ENCODE results near the gene RPL37. TPM values are rescaled to one million over a fixed set of nuclear protein-coding genes. Genes with fewer than 3 reads are reported as not detected.

RPL37 gene
- total and polyA plus RNA-seq, 2 donors (not counting 3 experiments of a cell fraction or from before 2014, with no cell fraction given) = 259 to 1,348 TPM

DNA sequence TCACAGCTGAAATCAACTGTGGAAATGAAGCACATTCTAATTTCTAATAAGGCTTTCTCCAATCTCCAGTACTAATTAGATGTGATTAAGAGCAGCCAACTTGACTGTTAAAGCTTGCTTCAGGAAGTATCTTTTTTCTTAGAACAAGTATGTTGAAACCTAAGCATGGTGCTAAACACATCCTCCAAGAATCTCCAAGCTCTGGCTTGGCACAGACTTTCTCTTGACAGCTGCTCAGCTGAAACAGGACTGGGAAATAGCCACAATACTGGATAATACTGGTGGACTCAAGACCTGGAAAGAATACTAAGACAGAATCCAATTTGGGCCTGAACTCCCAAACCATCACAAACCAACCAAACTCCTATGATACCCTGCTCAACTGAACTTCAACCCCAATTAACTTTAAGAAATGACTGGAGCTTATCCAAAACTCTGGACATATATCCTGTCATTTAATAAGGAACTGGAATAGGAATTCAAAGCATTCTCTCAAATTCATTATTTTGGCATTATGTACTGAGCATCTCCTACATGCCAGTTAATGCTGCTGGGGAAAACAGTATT lies 53.1 kb downstream of the RPL37 start:
- H3K36me3 ChIP-seq (ENCODE audit: control insufficient read depth in 2 of 2, extremely low read depth in 1 of 2, insufficient read depth in 2 of 2, low read length in 2 of 2) = no peaks in the 10 kb centered on the region
- dilution Hi-C loops (cut with MboI; ENCODE audit: extremely low pct_ligation_motif_present, low sequenced_read_pairs) = no loop called here
- H3K4me3 ChIP-seq (replicated peaks in 1 of 3; ENCODE audit: insufficient read depth in 1 of 3, low read depth in 1 of 3, low read length in 3 of 3) = no peak overlapping the region
- DNase-seq (ENCODE audit: low read depth, low spot score) (no peak), FAIRE-seq (no peak)
- CTCF ChIA-PET = interaction anchor here (1.2 to 1.6 kb wide), 4 partner anchors 9 to 34 kb away, joined by 3 to 6 read pairs (median 4); no protein-coding TSS in a partner anchor
- H3K27ac ChIP-seq (ENCODE audit: insufficient read depth, low read depth, low read length) = no peak overlapping the region
- TF ChIP-seq MYC (IDR thresholded peaks at IDR 0.05; ENCODE audit: low read depth, low read length) (no peak), FOS (IDR thresholded peaks at IDR 0.05; ENCODE audit: borderline replicate concordance, insufficient read depth, low read length) (no peak), POLR2A (IDR thresholded peaks at IDR 0.05; ENCODE audit: low read depth, low read length) (no peak), GATA2 (IDR thresholded peaks at IDR 0.05; ENCODE audit: insufficient read depth, insufficient read length, low read depth, low read length) (no peak), POLR2AphosphoS5 (IDR thresholded peaks at IDR 0.05; ENCODE audit: insufficient read depth, low read depth, low read length) (no peak), JUN (IDR thresholded peaks at IDR 0.05; ENCODE audit: borderline replicate concordance, insufficient read depth, insufficient read length, low read depth) (no peak), EZH2 (IDR thresholded peaks at IDR 0.05; ENCODE audit: borderline replicate concordance, low read depth, low read length, severe bottlenecking) (no peak)
- TF ChIP-seq, protein P1, sequence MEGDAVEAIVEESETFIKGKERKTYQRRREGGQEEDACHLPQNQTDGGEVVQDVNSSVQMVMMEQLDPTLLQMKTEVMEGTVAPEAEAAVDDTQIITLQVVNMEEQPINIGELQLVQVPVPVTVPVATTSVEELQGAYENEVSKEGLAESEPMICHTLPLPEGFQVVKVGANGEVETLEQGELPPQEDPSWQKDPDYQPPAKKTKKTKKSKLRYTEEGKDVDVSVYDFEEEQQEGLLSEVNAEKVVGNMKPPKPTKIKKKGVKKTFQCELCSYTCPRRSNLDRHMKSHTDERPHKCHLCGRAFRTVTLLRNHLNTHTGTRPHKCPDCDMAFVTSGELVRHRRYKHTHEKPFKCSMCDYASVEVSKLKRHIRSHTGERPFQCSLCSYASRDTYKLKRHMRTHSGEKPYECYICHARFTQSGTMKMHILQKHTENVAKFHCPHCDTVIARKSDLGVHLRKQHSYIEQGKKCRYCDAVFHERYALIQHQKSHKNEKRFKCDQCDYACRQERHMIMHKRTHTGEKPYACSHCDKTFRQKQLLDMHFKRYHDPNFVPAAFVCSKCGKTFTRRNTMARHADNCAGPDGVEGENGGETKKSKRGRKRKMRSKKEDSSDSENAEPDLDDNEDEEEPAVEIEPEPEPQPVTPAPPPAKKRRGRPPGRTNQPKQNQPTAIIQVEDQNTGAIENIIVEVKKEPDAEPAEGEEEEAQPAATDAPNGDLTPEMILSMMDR (IDR thresholded peaks at IDR 0.05; ENCODE audit: extremely low read depth in 1 of 2, insufficient read depth in 1 of 2, low read depth in 1 of 2, low read length in 2 of 2) = no peak
- TF ChIP-seq, protein P2, sequence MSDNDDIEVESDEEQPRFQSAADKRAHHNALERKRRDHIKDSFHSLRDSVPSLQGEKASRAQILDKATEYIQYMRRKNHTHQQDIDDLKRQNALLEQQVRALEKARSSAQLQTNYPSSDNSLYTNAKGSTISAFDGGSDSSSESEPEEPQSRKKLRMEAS (IDR thresholded peaks at IDR 0.05; ENCODE audit: insufficient read depth, insufficient read length) = no peak
- no peaks in the 10 kb centered on the region for H3K9me3 ChIP-seq (replicated peaks; ENCODE audit: control insufficient read depth, insufficient read depth, low read length)
- peaks cover 91% of the 10 kb centered on the region for H3K79me2 ChIP-seq (ENCODE audit: control insufficient read depth, insufficient read depth, low read length)
- POLR2A ChIA-PET = no interaction called here
- no peak overlapping the region for H3K4me2 ChIP-seq (ENCODE audit: insufficient read depth, low read length)
- H3K4me1 ChIP-seq (ENCODE audit: control insufficient read depth, extremely low read depth, insufficient read depth, low read length) = peaks cover 6% of the 10 kb centered on the region
- intact Hi-C loops (cut with micrococcal nuclease) = no loop called here
- H3K9ac ChIP-seq (replicated peaks; ENCODE audit: extremely low read depth, insufficient read depth, low read length) = no peak overlapping the region
- H2AFZ ChIP-seq (ENCODE audit: low read depth, low read length) = no peak overlapping the region
- no TSS peak for BruUV-seq (replicated peaks)
- peaks cover 13% of the 10 kb centered on the region for H4K20me1 ChIP-seq (replicated peaks; ENCODE audit: control insufficient read depth, extremely low read depth, insufficient read depth, low read length)
- no peaks in the 10 kb centered on the region for H3K27me3 ChIP-seq (ENCODE audit: control insufficient read depth in 2 of 2, insufficient read depth in 2 of 2, low read length in 2 of 2)
- no peaks in the 10 kb centered on the region for H3K9me1 ChIP-seq (replicated peaks; ENCODE audit: control insufficient read depth, extremely low read depth, insufficient read depth, low read length)
